ENCODE measurements around the gene PCBP4. TPM values are rescaled to one million over a fixed set of nuclear protein-coding genes. Genes with fewer than 3 reads are reported as not detected.
A peak's percentile ranks its signal among the peaks of the same experiment; 100 is the strongest.

Gene PCBP4
- total RNA-seq, 2 experiments from 2014 or later: 11.4 to 21.1 TPM

DNA sequence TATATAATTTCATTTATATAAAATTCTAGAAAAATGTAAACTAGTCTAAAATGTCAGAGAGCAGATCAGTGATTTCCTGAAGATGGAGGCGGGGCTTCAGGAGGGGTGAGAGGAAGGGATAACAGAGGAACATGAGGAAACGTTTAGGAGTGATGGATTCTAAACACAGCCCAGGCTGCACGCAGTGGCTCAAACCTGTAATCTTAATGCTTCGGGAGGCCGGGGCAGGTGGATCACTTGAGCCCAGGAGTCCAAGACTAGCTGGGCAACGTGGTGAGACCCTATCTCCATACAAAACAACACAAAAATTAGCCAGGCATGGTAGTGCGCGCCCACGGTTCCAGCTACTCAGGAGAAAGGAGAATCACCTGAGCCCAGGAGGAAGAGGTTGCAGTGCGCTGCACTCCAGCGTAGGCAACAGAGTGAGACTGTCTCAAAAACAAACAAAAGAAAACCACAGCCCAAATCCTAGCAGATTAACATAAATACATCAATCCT is 46.1 kb downstream of the PCBP4 start:
- H3K4me1 Mint-ChIP-seq: no peaks in the 10 kb centered on the region
- no peak overlapping the region for H3K4me3 Mint-ChIP-seq
- ATAC-seq (no peak), DNase-seq (peak; percentile 12)
- no peaks in the 10 kb centered on the region for H3K9me3 Mint-ChIP-seq (ENCODE audit: low read depth)
- no peak overlapping the region for H3K27ac Mint-ChIP-seq
- H3K27me3 Mint-ChIP-seq: peaks cover 20% of the 10 kb centered on the region
- CTCF ChIA-PET: no interaction called here
- no peaks in the 10 kb centered on the region for H3K36me3 Mint-ChIP-seq

DNA sequence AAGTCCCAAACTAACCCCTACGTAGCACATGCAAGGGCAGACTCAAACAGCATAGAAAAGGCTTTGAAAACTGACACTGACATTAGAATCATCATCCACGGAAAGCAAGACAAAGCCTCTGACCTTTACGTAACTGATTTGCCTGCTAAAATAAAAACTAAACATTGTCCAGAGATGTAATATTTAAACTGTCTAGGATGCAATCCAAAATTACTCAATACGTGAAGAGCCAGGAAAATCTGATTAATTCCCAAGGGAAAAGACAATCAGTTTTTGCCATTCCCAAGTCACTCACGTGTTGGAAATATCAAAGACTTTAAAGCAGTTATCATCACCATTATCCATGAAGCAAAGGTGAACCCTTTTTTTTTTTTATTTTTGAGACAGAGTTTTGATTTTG is 50.8 kb downstream of the PCBP4 start:
- Mint-ChIP-seq H3K4me1 (no peaks in the 10 kb centered on the region), H3K27ac (no peak overlapping the region), H3K9me3 (ENCODE audit: low read depth) (no peaks in the 10 kb centered on the region), H3K4me3 (no peak overlapping the region), H3K36me3 (no peaks in the 10 kb centered on the region), H3K27me3 (peaks cover 18% of the 10 kb centered on the region)
- CTCF ChIA-PET: no interaction called here
- ATAC-seq: no peak
- no peak for DNase-seq

- DNase-seq (no peak), ATAC-seq (no peak)
- Mint-ChIP-seq H3K9me3 (ENCODE audit: low read depth) (peaks cover 13% of the 10 kb centered on the region), H3K27ac (no peak overlapping the region), H3K36me3 (peaks cover 7% of the 10 kb centered on the region), H3K27me3 (peaks cover 19% of the 10 kb centered on the region), H3K4me3 (no peak overlapping the region), H3K4me1 (no peaks in the 10 kb centered on the region)
- CTCF ChIA-PET: no interaction called here
Observed at GRCh38 chr3:51908026-51908425, 59.2 kb downstream of the PCBP4 start.

Other genes with a start within 250 kb of the PCBP4 start
- not detected for gene IQCF6, start 188.2 kb downstream of the PCBP4 start, total RNA-seq
- gene IQCF2, start 105.8 kb downstream of the PCBP4 start, total RNA-seq: not detected
- not detected for gene IQCF5, start 91.9 kb downstream of the PCBP4 start, total RNA-seq
- not detected for gene IQCF1, start 64.1 kb downstream of the PCBP4 start, total RNA-seq
- 10 to 100 TPM; 25.4 to 38.0 TPM for gene RRP9, start 25.6 kb downstream of the PCBP4 start, total RNA-seq
- 10 to 100 TPM; 15.8 to 19.0 TPM for gene PARP3, start 25.1 kb downstream of the PCBP4 start, total RNA-seq
- gene GPR62, start 12.1 kb downstream of the PCBP4 start, total RNA-seq: not detected
- 10 to 100 TPM; 36.2 to 36.7 TPM for gene ABHD14B, start 6.6 kb upstream of the PCBP4 start, total RNA-seq
- gene ABHD14A, start 7.6 kb upstream of the PCBP4 start, total RNA-seq: 10 to 100 TPM; 11.8 to 13.7 TPM
- gene ACY1, start 16.1 kb upstream of the PCBP4 start, total RNA-seq: 10 to 100 TPM; 18.1 to 21.3 TPM
- 1,000 to 10,000 TPM; 1,042 to 1,060 TPM for gene RPL29, start 28.4 kb upstream of the PCBP4 start, total RNA-seq
- gene DUSP7, start 89.1 kb upstream of the PCBP4 start, total RNA-seq: 10 to 100 TPM; 24.2 to 29.3 TPM
- 10 to 100 TPM; 29.3 to 29.5 TPM for gene POC1A, start 187.0 kb upstream of the PCBP4 start, total RNA-seq
- 10 to 100 TPM; 61.3 to 84.2 TPM for gene ALAS1, start 230.7 kb upstream of the PCBP4 start, total RNA-seq